Sigmoid colon (tissue), 4 donors: ENCODE results near the gene NXPE4.
"Not testable (repeated sequence)": the region's sequence is repeated elsewhere in the genome, so short reads cannot be mapped to it uniquely, and the experiment has no call there.

Experiments used
- CTCF ChIP-seq, 4 experiments: fragments of 450-650 bp in 3 of 4; fragments of 200-600 bp in 1 of 4; IDR thresholded peaks; one replicate each; pipeline ENCODE4 v1.5.1; 2016 to 2019; ENCODE audit warnings: antibody characterized with exemption in 4 of 4, mild to moderate bottlenecking in 3 of 4, moderate library complexity in 2 of 4
- POLR2AphosphoS5 ChIP-seq, 4 donors: sonication (generic); formaldehyde crosslinking; IDR thresholded peaks; one replicate each; pipeline ENCODE4 v1.6.1; 2017; ENCODE audit warnings: antibody characterized with exemption in 4 of 4

GRCh38 chr11:114631445-114631965, 35.9 kb upstream of the NXPE4 start:
- TF ChIP-seq POLR2AphosphoS5, CTCF (IDR thresholded peaks at IDR 0.05): not testable (repeated sequence)
